HG03575 (cell line): ENCODE results near the gene TAMM41.
A peak's percentile ranks its signal among the peaks of the same experiment; 100 is the strongest.
"Not testable (repeated sequence)": the region's sequence is repeated elsewhere in the genome, so short reads cannot be mapped to it uniquely, and the experiment has no call there.

Experiments used
- ATAC-seq: cut with Tn5 transposase; IDR thresholded peaks from one replicate; pipeline ENCODE4 v1.9.1; 2021; ENCODE audit not compliant: unreplicated experiment, insufficient number of reproducible peaks, low FRiP score; ENCODE audit errors: extremely low read depth

TAMM41 gene, protein sequence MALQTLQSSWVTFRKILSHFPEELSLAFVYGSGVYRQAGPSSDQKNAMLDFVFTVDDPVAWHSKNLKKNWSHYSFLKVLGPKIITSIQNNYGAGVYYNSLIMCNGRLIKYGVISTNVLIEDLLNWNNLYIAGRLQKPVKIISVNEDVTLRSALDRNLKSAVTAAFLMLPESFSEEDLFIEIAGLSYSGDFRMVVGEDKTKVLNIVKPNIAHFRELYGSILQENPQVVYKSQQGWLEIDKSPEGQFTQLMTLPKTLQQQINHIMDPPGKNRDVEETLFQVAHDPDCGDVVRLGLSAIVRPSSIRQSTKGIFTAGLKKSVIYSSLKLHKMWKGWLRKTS

DNA sequence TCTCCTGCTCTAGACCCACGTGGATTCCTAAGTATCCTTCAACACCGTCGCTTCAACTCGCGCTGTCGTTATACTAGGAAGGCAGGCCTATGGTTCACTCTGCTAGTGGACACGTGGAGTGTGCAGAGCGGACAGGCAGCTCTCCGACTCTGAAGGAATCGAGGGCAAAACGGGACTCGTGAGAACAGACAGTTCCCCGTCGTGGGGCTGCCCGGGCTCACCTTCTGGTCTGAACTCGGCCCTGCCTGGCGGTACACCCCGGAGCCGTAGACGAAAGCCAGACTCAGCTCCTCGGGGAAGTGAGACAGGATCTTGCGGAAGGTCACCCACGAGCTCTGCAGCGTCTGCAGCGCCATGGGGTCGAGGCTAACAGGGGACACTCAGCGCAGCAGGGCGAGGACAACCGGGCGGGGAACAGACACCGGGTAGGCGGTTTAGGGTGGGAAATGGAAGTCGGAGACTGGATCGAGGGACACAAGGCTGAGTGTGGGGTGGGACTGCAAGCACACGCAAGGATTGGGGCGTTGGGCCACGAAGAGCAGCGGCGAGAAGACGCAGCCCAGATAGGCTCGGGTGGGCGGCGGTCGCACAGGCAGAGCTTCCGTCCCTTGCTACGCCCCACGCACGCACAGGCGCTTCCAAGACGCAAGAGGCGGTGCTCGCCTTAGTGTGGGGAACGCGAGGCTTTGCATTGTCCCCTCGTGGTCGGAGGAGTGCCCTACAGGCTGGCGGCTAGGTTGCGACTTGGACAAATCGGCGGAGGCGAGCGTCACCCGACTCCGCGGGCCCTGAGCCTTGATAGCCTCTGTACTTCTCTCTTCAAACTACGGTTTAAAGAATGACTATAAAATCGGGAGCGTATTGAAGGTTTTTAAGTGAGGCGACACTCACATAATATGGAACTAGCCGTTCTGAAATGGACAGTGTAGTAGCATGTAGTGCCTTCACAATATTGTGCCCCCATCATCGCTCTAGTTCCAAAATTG is at the start of gene TAMM41:
Gene TAMM41 (minus strand): TSS at position 605 of the 986 bp plus-strand sequence. CDS start 249 bp downstream, at position 356.
- peak; percentile 96 for ATAC-seq

DNA sequence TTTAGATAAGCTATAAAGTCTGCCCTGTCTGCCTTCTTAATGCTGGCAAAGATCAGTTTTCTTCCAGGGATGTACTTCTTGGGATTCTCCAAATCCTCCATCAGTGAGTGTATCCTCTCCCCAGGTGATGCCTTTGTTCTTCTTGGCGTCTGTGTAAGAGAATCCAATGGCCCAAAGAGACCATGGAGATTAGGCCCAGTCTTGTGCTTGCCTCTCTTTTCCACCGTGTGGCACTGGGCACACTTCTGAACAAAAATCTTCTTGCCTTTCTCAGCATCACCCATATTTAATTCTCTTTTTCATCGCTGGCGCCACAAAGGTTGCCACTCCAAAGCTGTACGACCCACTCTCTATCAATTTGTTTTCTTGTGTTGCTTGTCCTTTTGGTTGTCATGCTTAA is 32.2 kb upstream of the TAMM41 start:
- no peak for ATAC-seq

DNA sequence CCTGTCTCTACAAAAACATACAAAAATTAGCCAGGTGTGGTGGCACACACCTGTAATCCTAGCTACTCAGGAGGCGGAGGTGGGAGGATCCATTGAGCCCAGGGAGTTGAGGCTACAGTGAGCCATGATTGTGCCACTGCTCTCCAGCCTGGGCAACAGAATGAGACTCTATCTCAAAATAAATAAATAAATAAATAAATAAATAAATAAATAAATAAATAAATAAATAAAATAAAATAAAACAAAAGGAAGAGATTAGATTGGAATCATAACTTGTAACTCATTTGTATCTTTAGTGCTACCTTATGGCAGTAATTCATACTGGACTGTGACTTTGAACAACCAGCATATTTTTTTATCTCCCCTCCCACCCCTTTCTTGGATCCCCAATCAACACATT is 28.0 kb upstream of the TAMM41 start:
- not testable (repeated sequence) for ATAC-seq

GRCh38 chr3:11863739-11864138 is 17.1 kb upstream of the TAMM41 start:
- not testable (repeated sequence) for ATAC-seq

- ATAC-seq: not testable (repeated sequence)
These were observed 15.9 kb upstream of the TAMM41 start for GRCh38 chr3:11862584-11862983.

DNA sequence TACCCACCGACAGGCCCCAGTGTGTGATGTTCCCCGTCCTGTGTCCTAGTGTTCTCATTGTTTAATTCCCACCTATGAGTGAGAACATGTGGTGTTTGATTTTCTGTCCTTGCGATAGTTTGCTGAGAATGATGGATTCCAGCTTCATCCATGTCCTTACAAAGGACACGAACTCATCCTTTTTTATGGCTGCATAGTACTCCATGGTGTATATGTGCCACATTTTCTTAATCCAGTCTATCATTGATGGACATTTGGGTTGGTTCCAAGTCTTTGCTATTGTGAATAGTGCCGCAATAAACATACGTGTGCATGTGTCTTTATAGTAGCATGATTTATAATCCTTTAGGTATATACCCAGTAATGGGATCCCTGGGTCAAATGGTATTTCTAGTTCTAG is 15.5 kb upstream of the TAMM41 start:
- not testable (repeated sequence) for ATAC-seq

GRCh38 chr3:11860213-11860612 is 13.5 kb upstream of the TAMM41 start:
- not testable (repeated sequence) for ATAC-seq

- no peak for ATAC-seq
These were observed 6.8 kb upstream of the TAMM41 start for GRCh38 chr3:11853450-11853849.

DNA sequence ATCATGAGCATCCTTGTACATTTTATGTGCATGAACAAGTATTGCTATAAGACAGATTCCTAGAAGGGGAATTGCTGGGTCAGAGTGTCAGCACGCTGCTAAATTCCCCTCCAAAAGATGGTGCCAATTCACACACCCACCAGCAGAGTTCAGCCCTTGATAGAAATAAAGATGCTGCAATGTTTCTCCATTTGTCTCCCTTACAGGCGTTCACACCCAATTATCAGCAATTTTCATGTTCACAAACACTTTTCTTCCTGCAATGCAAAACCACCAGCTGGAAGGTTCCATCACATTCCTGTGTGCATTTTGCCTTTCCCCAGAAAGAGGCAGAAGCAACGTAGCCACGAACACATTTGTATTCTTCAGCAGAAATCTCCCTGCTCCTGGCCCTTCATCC is 3.3 kb upstream of the TAMM41 start:
- no peak for ATAC-seq

GRCh38 chr3:11847607-11848006 is 922 bp upstream of the TAMM41 start:
- no peak for ATAC-seq

DNA sequence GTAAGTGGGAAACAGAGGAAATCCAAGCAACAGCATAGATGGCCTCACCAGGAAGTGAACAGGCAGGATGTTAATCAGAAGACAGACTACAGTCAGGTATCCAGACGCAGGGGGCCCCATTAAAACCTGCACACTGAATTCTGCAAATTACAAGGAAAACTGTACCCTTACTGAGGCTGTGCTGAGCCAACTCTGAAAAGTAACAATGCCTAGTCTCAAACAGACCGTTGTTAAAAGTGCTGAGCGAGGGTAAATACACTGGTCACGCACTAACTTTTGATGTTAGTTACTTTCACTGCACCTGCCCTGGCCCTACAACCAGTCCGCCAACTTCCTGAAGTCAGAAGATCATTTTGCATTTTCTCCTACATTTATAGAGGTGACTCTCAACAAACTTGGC is 1.0 kb downstream of the TAMM41 start:
- no peak for ATAC-seq

GRCh38 chr3:11844891-11845290 is 1.8 kb downstream of the TAMM41 start:
- ATAC-seq: no peak

GRCh38 chr3:11835028-11835639 is 11.6 kb downstream of the TAMM41 start:
- no peak for ATAC-seq

DNA sequence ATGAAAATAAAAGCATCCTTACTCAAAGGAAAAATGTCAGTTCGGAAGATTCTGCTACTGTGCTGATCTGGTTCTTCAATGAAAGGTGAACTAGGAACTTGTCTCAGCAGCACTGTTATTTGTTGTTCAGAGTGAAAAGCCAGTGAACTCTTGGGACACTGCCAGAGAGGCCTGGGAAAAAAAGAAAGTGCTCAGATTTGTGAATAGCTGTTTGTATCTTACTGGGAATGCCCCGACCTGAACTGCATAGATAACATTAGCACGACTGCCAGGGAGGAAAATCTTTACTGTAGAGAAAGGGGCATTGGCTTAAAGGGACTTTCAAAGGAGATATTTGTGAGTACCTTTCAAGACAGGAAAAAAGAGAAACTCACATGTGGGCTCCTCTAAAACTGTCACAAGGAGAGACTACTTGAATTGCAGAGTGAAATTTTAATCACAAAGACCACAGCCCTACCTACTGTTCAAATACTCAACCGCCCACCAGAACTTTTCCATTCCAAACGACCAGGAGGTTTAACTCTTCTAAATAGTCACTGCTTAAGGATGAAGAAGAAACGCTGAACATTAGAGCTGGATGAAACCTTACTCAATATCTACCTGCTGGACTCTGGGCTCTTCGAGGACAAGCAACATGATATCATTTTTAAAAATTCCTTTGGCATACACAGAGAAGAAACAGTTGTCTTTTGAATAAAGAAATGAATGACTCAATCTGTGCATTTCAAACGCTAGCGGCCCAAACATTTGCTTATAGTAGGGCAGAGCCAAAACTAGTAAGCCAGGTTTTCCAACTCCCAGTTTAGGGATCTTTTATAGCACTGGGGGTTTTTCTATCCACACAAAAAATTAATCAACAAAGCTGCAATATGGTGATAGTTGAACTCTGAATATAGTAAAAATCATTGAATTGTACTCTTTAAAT is 13.4 kb downstream of the TAMM41 start:
- no peak for ATAC-seq

- ATAC-seq: no peak
These were observed 17.3 kb downstream of the TAMM41 start for GRCh38 chr3:11829416-11829815.

DNA sequence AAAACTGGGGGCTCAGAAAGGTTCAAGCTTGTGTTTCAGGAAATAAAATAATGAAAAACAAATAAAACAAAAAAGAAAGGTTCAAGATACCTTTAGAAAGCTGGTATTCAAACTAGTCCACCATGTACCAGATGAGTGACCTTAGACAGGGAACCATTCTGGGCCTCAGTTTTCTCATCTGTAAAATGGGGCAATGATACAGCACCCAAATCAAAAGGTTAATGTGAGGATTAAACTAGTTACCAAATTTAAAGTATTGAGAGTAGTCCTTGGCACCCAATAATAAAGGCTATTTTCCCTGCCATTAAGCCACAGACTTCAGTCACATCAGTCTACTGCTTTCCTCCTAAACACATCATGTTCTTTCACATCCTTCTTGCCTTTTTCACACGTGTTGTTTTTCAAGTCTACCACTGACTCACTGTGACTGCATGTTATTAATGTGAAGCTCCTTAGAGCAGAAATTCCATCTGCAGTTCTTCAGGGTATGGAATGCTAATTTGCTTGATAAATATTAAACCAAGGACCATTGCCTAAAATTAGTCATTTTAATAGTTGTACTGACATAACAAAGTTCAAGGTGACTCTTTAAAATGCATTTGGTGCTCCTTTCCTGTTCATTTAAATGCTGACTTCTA is 19.9 kb downstream of the TAMM41 start:
- ATAC-seq: no peak

DNA sequence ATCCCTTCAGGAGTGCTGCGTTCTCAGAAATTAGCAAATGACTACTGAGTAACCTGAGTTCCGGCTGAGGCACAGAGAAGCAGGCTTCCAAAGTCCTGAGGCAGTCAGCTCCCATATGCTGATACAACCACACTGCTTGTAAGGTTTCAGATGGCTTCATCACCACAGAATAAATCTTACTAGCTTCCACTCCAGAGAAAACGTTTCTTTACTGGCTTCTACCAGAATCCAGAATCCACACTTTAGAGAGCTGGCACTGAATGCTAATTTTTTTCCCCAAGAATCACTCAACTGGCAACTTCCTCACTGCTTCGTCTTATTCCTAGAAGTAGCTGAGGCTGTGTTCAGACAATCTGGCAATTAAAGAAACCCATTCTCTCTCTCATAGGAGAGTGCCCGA is 21.4 kb downstream of the TAMM41 start:
- no peak for ATAC-seq

- ATAC-seq: no peak
These were observed 26.1 kb downstream of the TAMM41 start for GRCh38 chr3:11820531-11821041.
